Adrenal gland (tissue), 12 donors: ENCODE results near the gene KCNK16. TPM values are rescaled to one million over a fixed set of nuclear protein-coding genes. Genes with fewer than 3 reads are reported as not detected.

Experiments used
- DNase-seq, 7 donors: peaks; one replicate each; pipeline ENCODE4 v3.0.0-alpha.2; 2019 to 2020
- H3K27ac ChIP-seq, 5 donors: fragments of 200-600 bp; sonication (generic) in 4 of 5; 1 replicate in 3 of 5; 2 replicates in 2 of 5; pipeline versions ENCODE4 v1.5.1 to v1.8.0; 2016 to 2020; ENCODE audit warnings: mild to moderate bottlenecking in 1 of 5
- H3K27me3 ChIP-seq: fragments of 200-600 bp; 2 replicates; pipeline ENCODE4 v1.8.0; 2021
- H3K36me3 ChIP-seq, 2 donors: fragments of 200-600 bp; replicated peaks in 1 of 2; 1 replicate in 1 of 2; 2 replicates in 1 of 2; pipeline versions ENCODE4 v1.5.1 to v1.8.0; 2018 to 2022
- H3K4me1 ChIP-seq, 2 donors: fragments of 200-600 bp; replicated peaks in 1 of 2; 1 replicate in 1 of 2; 2 replicates in 1 of 2; pipeline versions ENCODE4 v1.5.1 to v1.8.0; 2018 to 2021
- H3K4me3 ChIP-seq, 4 donors: fragments of 200-600 bp; sonication (generic) in 3 of 4; one replicate each; pipeline ENCODE4 v1.5.1; 2016 to 2018
- H3K9me3 ChIP-seq, 3 donors: fragments of 200-600 bp; sonication (generic) in 1 of 3; replicated peaks in 1 of 3; 1 replicate in 2 of 3; 2 replicates in 1 of 3; pipeline versions ENCODE4 v1.5.1 to v1.8.0; 2016 to 2021
- POLR2A ChIP-seq, 2 donors: fragments of 450-650 bp; IDR thresholded peaks; one replicate each; pipeline ENCODE4 v1.6.1; 2017; ENCODE audit warnings: antibody characterized with exemption in 2 of 2, mild to moderate bottlenecking in 2 of 2, moderate library complexity in 1 of 2
- WGBS, 4 donors: extraction: QIAGEN DNeasy Blood & Tissue Kit in 2 of 4; methylation state at CpG; one replicate each; pipeline versions ENCODE4 v1.1.5 to v1.1.7; 2013 to 2017; 5-methylcytosine and 5-hydroxymethylcytosine counted together
- intact Hi-C, 2 donors: fragments of 100-400 bp; cut with DNase I; formaldehyde crosslinking; loops; one replicate each; pipeline versions ENCODE4 v1.14.1 to v1.15.0; 2022 to 2023
- polyA plus RNA-seq, 3 donors: library from polyadenylated mRNA; stranded (reverse); fragments of 200-250 nt in 2 of 3; fragments of 350-450 nt in 1 of 3; fragmentation: Illumina TruSeq in 1 of 3; extraction: RNeasy Lipid Tissue Mini Kit (QIAGEN cat#74804) in 1 of 3; gene quantifications; one replicate each; pipeline ENCODE4 v1.2.3, GENCODE V29; 2013 to 2014
- total RNA-seq, 9 donors: library from RNA; depleted of rRNA in 4 of 9; stranded (reverse); fragments of >200 nt in 4 of 9; fragments of 120-200 nt in 1 of 9; fragmentation: NEBNext Ultra II Directional in 1 of 9; extraction: Animal tissue kit (Norgen Biotek cat#: 25700) in 1 of 9; gene quantifications; one replicate each; pipeline versions ENCODE4 v1.1.0 to v1.2.4, GENCODE V29; 2013 to 2023
- TF ChIP-seq, protein P1 (sequence below), 6 experiments: fragments of 450-650 bp in 4 of 6; fragments of 200-600 bp in 2 of 6; sonication (generic) in 1 of 6; IDR thresholded peaks; 1 replicate in 5 of 6; 2 replicates in 1 of 6; pipeline versions ENCODE4 v1.5.1 to v1.8.0; 2016 to 2021; ENCODE audit warnings: antibody characterized with exemption in 6 of 6, mild to moderate bottlenecking in 2 of 6, moderate library complexity in 1 of 6
- donor health status: healthy with polysubstance abuse.
- donor health status: Bipolar disorder and iron deficiency.
- donor health status: DM: yes; HTN: yes; CAD: no.
- donor health status: DM: no; HTN: no; CAD: no.
- donor health status: DM: no; HTN: no; CAD: no.
- donor health status: DM: yes; HTN: yes; CAD: no.

KCNK16 gene
- total and polyA plus RNA-seq, 12 donors, result not detected

DNA sequence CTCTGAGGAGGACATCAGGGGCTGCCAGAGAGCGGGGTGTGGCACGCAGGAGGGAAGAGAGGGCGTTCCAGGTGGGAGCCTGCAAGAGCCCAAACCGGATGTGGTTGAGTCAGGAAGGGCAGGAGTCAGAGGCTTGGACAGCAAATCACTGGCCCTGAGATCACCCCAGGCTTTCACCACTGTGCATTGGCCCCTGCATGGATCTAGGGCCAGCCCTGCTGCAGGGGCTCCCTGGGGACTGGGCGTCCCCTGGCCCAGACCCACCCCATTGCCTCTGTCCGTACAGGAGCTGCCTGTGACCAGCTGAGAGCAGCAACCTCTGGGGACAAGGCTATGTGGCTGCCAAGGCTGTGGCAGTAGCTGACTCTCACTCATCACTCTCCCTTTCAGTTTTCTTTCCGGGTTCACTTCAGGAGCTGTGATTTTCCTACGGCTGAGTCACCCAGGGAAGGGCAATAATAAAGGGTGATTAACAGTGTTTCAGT lies 42.2 kb downstream of the KCNK16 start:
- H3K9me3 ChIP-seq, result no peaks in the 10 kb centered on the region
- peaks cover 2 to 4% of the 10 kb centered on the region in 2 donors for H3K4me1 ChIP-seq
- TF ChIP-seq, protein P1, sequence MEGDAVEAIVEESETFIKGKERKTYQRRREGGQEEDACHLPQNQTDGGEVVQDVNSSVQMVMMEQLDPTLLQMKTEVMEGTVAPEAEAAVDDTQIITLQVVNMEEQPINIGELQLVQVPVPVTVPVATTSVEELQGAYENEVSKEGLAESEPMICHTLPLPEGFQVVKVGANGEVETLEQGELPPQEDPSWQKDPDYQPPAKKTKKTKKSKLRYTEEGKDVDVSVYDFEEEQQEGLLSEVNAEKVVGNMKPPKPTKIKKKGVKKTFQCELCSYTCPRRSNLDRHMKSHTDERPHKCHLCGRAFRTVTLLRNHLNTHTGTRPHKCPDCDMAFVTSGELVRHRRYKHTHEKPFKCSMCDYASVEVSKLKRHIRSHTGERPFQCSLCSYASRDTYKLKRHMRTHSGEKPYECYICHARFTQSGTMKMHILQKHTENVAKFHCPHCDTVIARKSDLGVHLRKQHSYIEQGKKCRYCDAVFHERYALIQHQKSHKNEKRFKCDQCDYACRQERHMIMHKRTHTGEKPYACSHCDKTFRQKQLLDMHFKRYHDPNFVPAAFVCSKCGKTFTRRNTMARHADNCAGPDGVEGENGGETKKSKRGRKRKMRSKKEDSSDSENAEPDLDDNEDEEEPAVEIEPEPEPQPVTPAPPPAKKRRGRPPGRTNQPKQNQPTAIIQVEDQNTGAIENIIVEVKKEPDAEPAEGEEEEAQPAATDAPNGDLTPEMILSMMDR (IDR thresholded peaks at IDR 0.05), result no peak
- TF ChIP-seq POLR2A (IDR thresholded peaks at IDR 0.05), result no peak
- H3K4me3 ChIP-seq, result no peak overlapping the region
- DNase-seq, result peak; percentile 46 to 83 (median 70)
- intact Hi-C loops, result no loop called here
- no peaks in the 10 kb centered on the region for H3K36me3 ChIP-seq
- H3K27me3 ChIP-seq, result no peaks in the 10 kb centered on the region
- H3K27ac ChIP-seq, result peak overlapping the region in 2 of 5 donors; percentile 54 to 84
- 34 to 46% (median 41%) methylated on average over 7 to 8 of the region's 8 CpGs for WGBS, 4 donors

DNA sequence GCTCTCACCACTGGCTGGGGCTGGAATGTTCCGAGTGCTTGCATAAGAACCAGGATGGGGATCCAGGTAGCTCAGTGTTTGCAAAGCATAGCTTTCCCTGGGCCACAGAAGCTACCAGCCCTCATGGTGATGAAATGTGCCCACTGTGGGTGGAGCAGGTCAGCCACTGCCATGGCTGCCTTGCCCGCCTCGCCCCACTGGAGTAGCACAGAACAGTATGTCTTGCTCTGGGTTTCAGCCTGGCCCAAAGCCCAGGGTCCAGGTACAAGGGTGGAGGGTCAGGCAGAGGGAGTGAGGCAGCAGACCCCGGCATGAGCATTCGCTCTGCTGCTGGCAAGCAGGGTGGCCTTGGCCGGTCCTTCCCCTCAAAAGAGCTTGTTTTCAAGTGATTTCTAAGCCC lies 43.0 kb downstream of the KCNK16 start:
- DNase-seq, result no peak
- H3K4me3 ChIP-seq, result no peak overlapping the region
- intact Hi-C loops, result no loop called here
- peaks cover 2 to 4% of the 10 kb centered on the region in 2 donors for H3K4me1 ChIP-seq
- TF ChIP-seq POLR2A (IDR thresholded peaks at IDR 0.05), result no peak
- TF ChIP-seq, protein P1 (IDR thresholded peaks at IDR 0.05), result no peak
- H3K9me3 ChIP-seq, result no peaks in the 10 kb centered on the region
- H3K27me3 ChIP-seq, result no peaks in the 10 kb centered on the region
- no peaks in the 10 kb centered on the region for H3K36me3 ChIP-seq
- H3K27ac ChIP-seq, result no peak overlapping the region
- 87 to 88% (median 87%) methylated on average over 3 to 6 of the region's 6 CpGs for WGBS, 4 donors

DNA sequence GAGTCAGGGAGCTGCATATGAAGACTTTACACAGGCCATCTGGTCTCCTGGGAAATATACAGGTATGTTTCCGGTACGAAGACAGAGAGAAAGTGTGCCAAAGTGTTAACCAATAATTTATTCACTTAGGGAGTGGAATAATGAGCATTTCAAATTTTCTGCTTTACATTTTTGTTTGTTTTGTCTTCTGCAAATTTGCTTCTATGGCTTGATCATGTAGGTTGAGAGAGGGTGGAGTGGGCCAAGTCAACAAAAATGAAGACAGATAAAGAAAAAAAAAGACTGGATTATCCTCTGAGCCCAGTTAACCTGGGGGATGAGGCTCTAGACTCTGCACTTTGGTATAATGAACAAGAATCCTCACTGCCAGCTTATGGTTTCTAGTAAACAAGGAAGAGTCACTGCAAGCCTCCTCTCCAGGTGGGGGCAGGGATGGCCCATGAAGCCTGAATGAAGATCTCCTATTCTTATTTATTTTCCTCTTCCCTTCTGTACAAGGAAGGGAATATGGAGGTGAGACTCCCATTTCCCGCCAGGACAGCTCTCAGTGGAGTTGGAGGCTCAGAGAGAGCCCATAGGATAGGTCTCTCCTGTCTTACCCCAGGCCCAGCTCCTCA lies 46.0 kb downstream of the KCNK16 start:
- Histone ChIP-seq H3K4me1 (peaks cover 2 to 4% of the 10 kb centered on the region in 2 donors), H3K9me3 (no peaks in the 10 kb centered on the region), H3K4me3 (no peak overlapping the region), H3K27ac (no peak overlapping the region), H3K27me3 (no peaks in the 10 kb centered on the region), H3K36me3 (no peaks in the 10 kb centered on the region)
- intact Hi-C loops, result no loop called here
- WGBS, 4 donors, result 90 to 98% (median 94%) methylated on average over 3 of the region's 3 CpGs
- TF ChIP-seq POLR2A (IDR thresholded peaks at IDR 0.05), result no peak
- TF ChIP-seq, protein P1 (IDR thresholded peaks at IDR 0.05), result no peak
- no peak for DNase-seq

DNA sequence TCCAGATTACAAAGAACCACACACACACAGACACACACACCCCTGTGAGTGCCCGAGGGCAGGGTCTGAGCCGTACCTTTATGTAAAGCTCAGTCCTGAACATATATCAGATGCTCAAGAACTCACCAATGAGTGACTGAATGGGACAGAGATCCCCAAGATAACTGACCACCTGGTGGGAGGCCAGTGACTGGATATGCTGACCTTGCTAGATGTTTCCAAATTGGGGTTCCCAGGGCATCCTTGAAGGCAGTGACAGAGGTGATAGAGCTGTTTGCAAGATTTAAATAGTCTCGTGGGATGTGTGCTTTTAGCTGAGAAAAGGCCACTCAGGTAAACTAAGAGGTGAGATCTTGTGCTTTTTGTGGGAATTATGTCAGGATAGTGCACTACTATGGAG lies 47.6 kb downstream of the KCNK16 start:
- Histone ChIP-seq H3K27me3 (no peaks in the 10 kb centered on the region), H3K27ac (no peak overlapping the region), H3K36me3 (no peaks in the 10 kb centered on the region), H3K4me1 (no peaks in the 10 kb centered on the region), H3K4me3 (no peak overlapping the region), H3K9me3 (no peaks in the 10 kb centered on the region)
- WGBS, 4 donors, result 71 to 91% (median 81%) methylated on average over 3 of the region's 3 CpGs
- no peak for TF ChIP-seq POLR2A (IDR thresholded peaks at IDR 0.05)
- TF ChIP-seq, protein P1 (IDR thresholded peaks at IDR 0.05), result no peak
- no peak for DNase-seq
- intact Hi-C loops, result no loop called here
